HepG2 (cell line): Measurements from ENCODE around the gene HHIPL1. TPM values are rescaled to one million over a fixed set of nuclear protein-coding genes. Genes with fewer than 3 reads are reported as not detected.

Experiments
- BHLHE40 ChIP-seq: IDR thresholded peaks from 2 replicates; pipeline ENCODE4 v1.6.1; 2011; ENCODE audit warnings: low read length, improper control_type of control experiment
- CEBPG ChIP-seq: IDR thresholded peaks from 2 replicates; pipeline ENCODE4 v1.6.1; 2016
- CENPT ChIP-seq: sonication (generic); formaldehyde crosslinking; IDR thresholded peaks from 2 replicates; pipeline ENCODE4 v1.8.0; 2022; ENCODE audit warnings: low read depth, mild to moderate bottlenecking, moderate library complexity, missing genetic modification reagents
- FOXC1 ChIP-seq: sonication (generic); formaldehyde crosslinking; IDR thresholded peaks from 2 replicates; pipeline ENCODE4 v1.8.0; 2022; ENCODE audit warnings: mild to moderate bottlenecking, missing genetic modification reagents, borderline replicate concordance
- PRMT3 ChIP-seq: sonication (generic); formaldehyde crosslinking; IDR thresholded peaks from 2 replicates; pipeline ENCODE4 v1.8.1; 2022; ENCODE audit warnings: low read depth, mild to moderate bottlenecking, moderate library complexity, missing genetic modification reagents, borderline replicate concordance
- RBAK ChIP-seq: sonication (generic); formaldehyde crosslinking; IDR thresholded peaks from 2 replicates; pipeline ENCODE4 v1.5.1; 2020; ENCODE audit warnings: mild to moderate bottlenecking, missing genetic modification reagents
- RFX3 ChIP-seq: IDR thresholded peaks from 2 replicates; pipeline ENCODE4 v1.6.1; 2016; ENCODE audit warnings: missing biosample characterization, missing genetic modification reagents
- SETDB1 ChIP-seq: sonication (generic); formaldehyde crosslinking; IDR thresholded peaks from 2 replicates; pipeline ENCODE4 v1.5.1; 2020; ENCODE audit warnings: missing genetic modification reagents, mild to moderate bottlenecking, borderline replicate concordance
- TBL1XR1 ChIP-seq: fragments of 150-350 bp; IDR thresholded peaks from 2 replicates; pipeline ENCODE4 v1.6.1; 2014; ENCODE audit warnings: borderline replicate concordance, low read length; ENCODE audit not compliant: partially characterized antibody
- ZBTB34 ChIP-seq: sonication (generic); formaldehyde crosslinking; IDR thresholded peaks from 2 replicates; pipeline ENCODE4 v1.8.0; 2022; ENCODE audit warnings: mild to moderate bottlenecking, missing genetic modification reagents
- ZNF160 ChIP-seq: sonication (generic); formaldehyde crosslinking; IDR thresholded peaks from 2 replicates; pipeline ENCODE4 v1.8.0; 2022; ENCODE audit warnings: mild to moderate bottlenecking, inconsistent platforms, missing genetic modification reagents
- ZNF282 ChIP-seq: fragments of 450-650 bp; IDR thresholded peaks from 2 replicates; pipeline ENCODE4 v1.6.1; 2018; ENCODE audit not compliant: partially characterized antibody
- ZNF30 ChIP-seq: sonication (generic); formaldehyde crosslinking; IDR thresholded peaks from 2 replicates; pipeline ENCODE4 v1.5.0; 2020; ENCODE audit warnings: mild to moderate bottlenecking, missing genetic modification reagents
- ZNF512 ChIP-seq: sonication (generic); formaldehyde crosslinking; IDR thresholded peaks from 2 replicates; pipeline ENCODE4 v1.4.0; 2020; ENCODE audit warnings: mild to moderate bottlenecking, missing genetic modification reagents
- ZNF674 ChIP-seq: sonication (generic); formaldehyde crosslinking; IDR thresholded peaks from 2 replicates; pipeline ENCODE4 v1.5.0; 2020; ENCODE audit warnings: low read depth, mild to moderate bottlenecking, missing genetic modification reagents
- ZNF775 ChIP-seq: sonication (generic); formaldehyde crosslinking; IDR thresholded peaks from 2 replicates; pipeline ENCODE4 v1.4.0; 2020; ENCODE audit warnings: missing genetic modification reagents, mild to moderate bottlenecking, moderate library complexity, borderline replicate concordance
- ZNF788 ChIP-seq: sonication (generic); formaldehyde crosslinking; IDR thresholded peaks from 2 replicates; pipeline ENCODE4 v1.5.0; 2020; ENCODE audit warnings: mild to moderate bottlenecking, missing genetic modification reagents, borderline replicate concordance
- ZNF790 ChIP-seq: sonication (generic); formaldehyde crosslinking; IDR thresholded peaks from 2 replicates; pipeline ENCODE4 v1.8.0; 2022; ENCODE audit warnings: missing genetic modification reagents, mild to moderate bottlenecking, borderline replicate concordance
- polyA plus RNA-seq, 8 experiments: library from polyadenylated mRNA; depleted of rRNA in 3 of 8; stranded (reverse) in 7 of 8; unstranded in 1 of 8; fragments of >200 nt; fragmentation: Illumina TruSeq in 4 of 8; extraction: Trizol in 4 of 8; gene quantifications; 2 replicates each; pipeline versions ENCODE4 v1.2.1 to v1.2.3, GENCODE V29; 2011 to 2016; ENCODE audit warnings: low read depth in 4 of 8, missing spikeins in 1 of 8, mixed read lengths in 1 of 8; ENCODE audit not compliant: insufficient read depth in 1 of 8
- total RNA-seq, 5 experiments: library from RNA; depleted of rRNA; stranded (reverse); fragments of >200 nt; fragmentation: Illumina TruSeq; extraction: Trizol; gene quantifications; 2 replicates each; pipeline ENCODE4 v1.2.3, GENCODE V29; 2016; ENCODE audit warnings: low read depth in 1 of 5
- TF ChIP-seq, protein P1 (sequence below): sonication (generic); formaldehyde crosslinking; conservative IDR thresholded peaks from 2 replicates; pipeline ENCODE4 v1.4.0; 2020; ENCODE audit warnings: mild to moderate bottlenecking, missing genetic modification reagents, moderate library complexity
- TF ChIP-seq, protein P2 (sequence below): sonication (generic); formaldehyde crosslinking; conservative IDR thresholded peaks from 2 replicates; pipeline ENCODE4 v1.4.0; 2020; ENCODE audit warnings: missing genetic modification reagents

HHIPL1 gene
- total and polyA plus RNA-seq, 2 of the 13 experiments (the other 11 are each of a cell fraction or from before 2014, with no cell fraction given): not detected

DNA sequence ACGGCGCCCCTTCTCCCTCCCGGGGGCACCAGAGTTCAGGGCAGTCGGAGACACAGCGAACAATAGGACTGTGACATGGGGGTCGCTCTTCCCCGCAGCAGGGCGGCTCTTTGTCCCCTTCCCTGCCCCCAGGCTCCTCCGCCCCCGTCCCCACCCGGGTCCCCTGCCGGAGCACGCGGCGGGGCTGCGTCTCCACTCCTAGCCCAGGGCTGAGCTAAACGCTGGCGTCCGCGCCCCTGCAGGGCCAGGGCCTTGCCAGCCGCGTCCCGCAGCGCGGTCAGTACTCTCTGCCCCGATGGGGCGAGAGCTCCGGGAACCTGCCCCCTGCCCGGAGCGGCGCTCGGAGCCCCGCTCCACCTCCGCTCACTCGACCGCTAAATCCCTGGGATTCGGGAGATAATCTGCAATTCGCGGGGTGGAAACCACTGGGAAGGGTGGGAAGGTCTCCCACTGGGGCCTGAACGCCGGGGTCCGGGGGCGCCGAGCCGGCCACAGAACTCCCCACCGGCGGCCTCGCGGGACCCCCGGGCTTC lies 40.1 kb upstream of the HHIPL1 start (continued):
- TF ChIP-seq, protein P1, sequence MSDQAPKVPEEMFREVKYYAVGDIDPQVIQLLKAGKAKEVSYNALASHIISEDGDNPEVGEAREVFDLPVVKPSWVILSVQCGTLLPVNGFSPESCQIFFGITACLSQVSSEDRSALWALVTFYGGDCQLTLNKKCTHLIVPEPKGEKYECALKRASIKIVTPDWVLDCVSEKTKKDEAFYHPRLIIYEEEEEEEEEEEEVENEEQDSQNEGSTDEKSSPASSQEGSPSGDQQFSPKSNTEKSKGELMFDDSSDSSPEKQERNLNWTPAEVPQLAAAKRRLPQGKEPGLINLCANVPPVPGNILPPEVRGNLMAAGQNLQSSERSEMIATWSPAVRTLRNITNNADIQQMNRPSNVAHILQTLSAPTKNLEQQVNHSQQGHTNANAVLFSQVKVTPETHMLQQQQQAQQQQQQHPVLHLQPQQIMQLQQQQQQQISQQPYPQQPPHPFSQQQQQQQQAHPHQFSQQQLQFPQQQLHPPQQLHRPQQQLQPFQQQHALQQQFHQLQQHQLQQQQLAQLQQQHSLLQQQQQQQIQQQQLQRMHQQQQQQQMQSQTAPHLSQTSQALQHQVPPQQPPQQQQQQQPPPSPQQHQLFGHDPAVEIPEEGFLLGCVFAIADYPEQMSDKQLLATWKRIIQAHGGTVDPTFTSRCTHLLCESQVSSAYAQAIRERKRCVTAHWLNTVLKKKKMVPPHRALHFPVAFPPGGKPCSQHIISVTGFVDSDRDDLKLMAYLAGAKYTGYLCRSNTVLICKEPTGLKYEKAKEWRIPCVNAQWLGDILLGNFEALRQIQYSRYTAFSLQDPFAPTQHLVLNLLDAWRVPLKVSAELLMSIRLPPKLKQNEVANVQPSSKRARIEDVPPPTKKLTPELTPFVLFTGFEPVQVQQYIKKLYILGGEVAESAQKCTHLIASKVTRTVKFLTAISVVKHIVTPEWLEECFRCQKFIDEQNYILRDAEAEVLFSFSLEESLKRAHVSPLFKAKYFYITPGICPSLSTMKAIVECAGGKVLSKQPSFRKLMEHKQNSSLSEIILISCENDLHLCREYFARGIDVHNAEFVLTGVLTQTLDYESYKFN (CRISPR knock-in tag): no peak
- no peak for TF ChIP-seq ZNF512 (CRISPR knock-in tag)
- no peak for TF ChIP-seq ZNF282
- TF ChIP-seq RBAK (CRISPR knock-in tag): no peak
- TF ChIP-seq, protein P2, sequence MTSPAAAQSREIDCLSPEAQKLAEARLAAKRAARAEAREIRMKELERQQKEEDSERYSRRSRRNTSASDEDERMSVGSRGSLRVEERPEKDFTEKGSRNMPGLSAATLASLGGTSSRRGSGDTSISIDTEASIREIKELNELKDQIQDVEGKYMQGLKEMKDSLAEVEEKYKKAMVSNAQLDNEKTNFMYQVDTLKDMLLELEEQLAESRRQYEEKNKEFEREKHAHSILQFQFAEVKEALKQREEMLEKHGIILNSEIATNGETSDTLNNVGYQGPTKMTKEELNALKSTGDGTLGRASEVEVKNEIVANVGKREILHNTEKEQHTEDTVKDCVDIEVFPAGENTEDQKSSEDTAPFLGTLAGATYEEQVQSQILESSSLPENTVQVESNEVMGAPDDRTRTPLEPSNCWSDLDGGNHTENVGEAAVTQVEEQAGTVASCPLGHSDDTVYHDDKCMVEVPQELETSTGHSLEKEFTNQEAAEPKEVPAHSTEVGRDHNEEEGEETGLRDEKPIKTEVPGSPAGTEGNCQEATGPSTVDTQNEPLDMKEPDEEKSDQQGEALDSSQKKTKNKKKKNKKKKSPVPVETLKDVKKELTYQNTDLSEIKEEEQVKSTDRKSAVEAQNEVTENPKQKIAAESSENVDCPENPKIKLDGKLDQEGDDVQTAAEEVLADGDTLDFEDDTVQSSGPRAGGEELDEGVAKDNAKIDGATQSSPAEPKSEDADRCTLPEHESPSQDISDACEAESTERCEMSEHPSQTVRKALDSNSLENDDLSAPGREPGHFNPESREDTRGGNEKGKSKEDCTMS (CRISPR knock-in tag): no peak
- TF ChIP-seq PRMT3 (CRISPR knock-in tag): no peak
- TF ChIP-seq ZNF788 (CRISPR knock-in tag): peak; percentile 8; the same call in 1 of the 2 replicates
- no peak for TF ChIP-seq BHLHE40
- TF ChIP-seq ZNF790 (CRISPR knock-in tag): 0 out of 2 replicates have a peak, but pooled peaks have one; percentile 33
- no peak for TF ChIP-seq ZNF674 (CRISPR knock-in tag)
- TF ChIP-seq SETDB1 (CRISPR knock-in tag): no peak
- 0 out of 2 replicates have a peak, but pooled peaks have one; percentile 24 for TF ChIP-seq ZBTB34 (CRISPR knock-in tag)
- no peak for TF ChIP-seq RFX3 (CRISPR knock-in tag)
- no peak for TF ChIP-seq ZNF30 (CRISPR knock-in tag)
- no peak for TF ChIP-seq TBL1XR1
- TF ChIP-seq CENPT (CRISPR knock-in tag): no peak
- no peak for TF ChIP-seq ZNF775 (CRISPR knock-in tag)
- 0 out of 2 replicates have a peak, but pooled peaks have one; percentile 36 for TF ChIP-seq FOXC1 (CRISPR knock-in tag)
- TF ChIP-seq ZNF160 (CRISPR knock-in tag): no peak
- no peak for TF ChIP-seq CEBPG (CRISPR knock-in tag)
